Anterior cingulate cortex (tissue), 58 donors: Measurements from ENCODE around the gene NSG1.
"Not testable (repeated sequence)": the region's sequence is repeated elsewhere in the genome, so short reads cannot be mapped to it uniquely, and the experiment has no call there.

Experiments
- DNase-seq, 58 donors: peaks; one replicate each; lab custom pipeline; 2025; lab: John Stamatoyannopoulos, UW

Gene NSG1

DNA sequence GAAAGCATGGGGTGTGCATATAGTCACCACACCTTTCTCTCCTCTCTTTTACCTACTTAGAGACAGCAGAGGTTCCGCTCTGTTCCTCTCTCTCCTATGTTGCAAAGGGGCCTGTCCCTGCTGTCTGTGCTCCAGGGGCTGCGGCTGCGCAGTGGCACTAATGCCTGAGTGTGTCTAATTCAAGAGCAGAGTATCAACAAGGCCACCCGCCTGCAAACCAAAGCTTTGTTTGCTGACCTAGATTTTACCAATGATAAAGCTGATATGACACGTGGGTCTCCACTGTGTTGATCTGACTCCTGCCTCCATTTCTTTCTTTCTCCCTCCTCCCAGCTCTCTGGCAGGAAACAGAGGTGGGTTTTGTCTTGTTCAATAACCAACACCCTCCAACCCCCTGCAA lies 74.9 kb downstream of the NSG1 start:
- DNase-seq, result peak in 7 of 58 donors; percentile 1 to 30 (median 17)

DNA sequence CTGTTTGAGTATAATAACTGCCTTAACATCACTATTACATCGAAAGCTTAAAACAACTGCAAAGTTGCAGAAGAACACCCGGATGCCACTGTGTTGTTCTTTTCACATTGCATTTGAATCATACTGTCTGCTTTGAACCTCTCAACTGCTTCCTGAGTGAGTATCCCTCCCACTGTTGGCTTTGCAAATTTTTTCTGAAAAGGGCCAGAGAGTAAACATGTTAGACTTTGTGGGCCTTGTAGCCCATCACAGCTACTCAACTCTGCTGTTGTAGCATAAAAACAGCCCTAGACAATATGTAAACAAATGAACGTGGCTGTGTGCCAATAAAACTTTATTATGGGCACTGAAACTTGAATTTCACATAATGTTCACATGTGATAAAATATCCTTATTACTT lies 76.1 kb downstream of the NSG1 start:
- DNase-seq, result no peak

DNA sequence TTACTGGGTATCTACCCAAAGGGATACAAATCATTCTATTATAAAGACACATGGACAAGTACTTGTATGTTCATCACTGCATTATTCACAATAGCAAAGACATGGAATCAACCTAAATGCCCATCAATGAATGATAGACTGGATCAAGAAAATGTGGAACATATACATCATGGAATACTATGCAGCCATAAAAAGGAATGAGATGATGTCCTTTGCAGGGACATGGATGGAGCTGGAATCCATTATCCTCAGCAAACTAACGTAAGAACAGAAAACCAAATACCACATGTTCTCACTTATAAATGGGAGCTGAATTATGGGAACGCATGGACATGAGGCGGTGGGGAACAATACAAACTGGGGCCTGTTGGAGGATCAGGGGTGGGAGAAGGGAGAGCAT lies 78.3 kb downstream of the NSG1 start:
- DNase-seq, result not testable (repeated sequence)
